NCI-H1694 treated with DMSO at 0.1 percent for 48 hours (cell line): ENCODE results near the gene ZBTB40.

Source experiments
- DNase-seq: peaks from one replicate; lab custom pipeline; 2025; lab: John Stamatoyannopoulos, UW

ZBTB40 gene

GRCh38 chr1:22556391-22557104, 104.9 kb downstream of the ZBTB40 start:
- DNase-seq, result no peak

- DNase-seq, result no peak
These were observed 105.8 kb downstream of the ZBTB40 start for GRCh38 chr1:22557341-22557950.

- no peak for DNase-seq
These were observed 111.2 kb downstream of the ZBTB40 start, which contains the start of gene EPHA8 for GRCh38 chr1:22562584-22563583. EPHA8 (plus strand) TSS chr1:22563489; CDS start chr1:22563636, 147 bp downstream.

GRCh38 chr1:22563671-22564602, 112.3 kb downstream of the ZBTB40 start:
- DNase-seq, result no peak

- DNase-seq, result no peak
These were observed 114.5 kb downstream of the ZBTB40 start for GRCh38 chr1:22566161-22566560.

- no peak for DNase-seq
These were observed 115.5 kb downstream of the ZBTB40 start for GRCh38 chr1:22567197-22567596.

GRCh38 chr1:22567994-22568393, 116.3 kb downstream of the ZBTB40 start:
- no peak for DNase-seq

- no peak for DNase-seq
These were observed 117.6 kb downstream of the ZBTB40 start for GRCh38 chr1:22569269-22569668.

- DNase-seq, result no peak
These were observed 118.7 kb downstream of the ZBTB40 start for GRCh38 chr1:22570140-22570909.

- peak; percentile 46 for DNase-seq
These were observed 121.2 kb downstream of the ZBTB40 start for GRCh38 chr1:22572818-22573217.

GRCh38 chr1:22573237-22573636, 121.6 kb downstream of the ZBTB40 start:
- no peak for DNase-seq

- DNase-seq, result no peak
These were observed 124.0 kb downstream of the ZBTB40 start for GRCh38 chr1:22575532-22576149.

- DNase-seq, result no peak
These were observed 124.5 kb downstream of the ZBTB40 start for GRCh38 chr1:22576150-22576544.

GRCh38 chr1:22576617-22577016, 125.0 kb downstream of the ZBTB40 start:
- no peak for DNase-seq

- no peak for DNase-seq
These were observed 127.2 kb downstream of the ZBTB40 start for GRCh38 chr1:22578732-22579361.

GRCh38 chr1:22579541-22580155, 128.0 kb downstream of the ZBTB40 start:
- DNase-seq, result no peak
